K562 treated with DMSO at 1 percent for 12 hours (cell line): ENCODE data around the gene UBXN6. TPM values are rescaled to one million over a fixed set of nuclear protein-coding genes. Genes with fewer than 3 reads are reported as not detected.

Experiments used
- total RNA-seq: library from RNA; unstranded; fragments of 300-600 nt; gene quantifications from 2 replicates; pipeline ENCODE4 v1.2.3, GENCODE V29; 2022; ENCODE audit not compliant: insufficient read depth

UBXN6 gene, protein sequence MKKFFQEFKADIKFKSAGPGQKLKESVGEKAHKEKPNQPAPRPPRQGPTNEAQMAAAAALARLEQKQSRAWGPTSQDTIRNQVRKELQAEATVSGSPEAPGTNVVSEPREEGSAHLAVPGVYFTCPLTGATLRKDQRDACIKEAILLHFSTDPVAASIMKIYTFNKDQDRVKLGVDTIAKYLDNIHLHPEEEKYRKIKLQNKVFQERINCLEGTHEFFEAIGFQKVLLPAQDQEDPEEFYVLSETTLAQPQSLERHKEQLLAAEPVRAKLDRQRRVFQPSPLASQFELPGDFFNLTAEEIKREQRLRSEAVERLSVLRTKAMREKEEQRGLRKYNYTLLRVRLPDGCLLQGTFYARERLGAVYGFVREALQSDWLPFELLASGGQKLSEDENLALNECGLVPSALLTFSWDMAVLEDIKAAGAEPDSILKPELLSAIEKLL
- total RNA-seq: 126 and 174 TPM in 2 replicates

DNA sequence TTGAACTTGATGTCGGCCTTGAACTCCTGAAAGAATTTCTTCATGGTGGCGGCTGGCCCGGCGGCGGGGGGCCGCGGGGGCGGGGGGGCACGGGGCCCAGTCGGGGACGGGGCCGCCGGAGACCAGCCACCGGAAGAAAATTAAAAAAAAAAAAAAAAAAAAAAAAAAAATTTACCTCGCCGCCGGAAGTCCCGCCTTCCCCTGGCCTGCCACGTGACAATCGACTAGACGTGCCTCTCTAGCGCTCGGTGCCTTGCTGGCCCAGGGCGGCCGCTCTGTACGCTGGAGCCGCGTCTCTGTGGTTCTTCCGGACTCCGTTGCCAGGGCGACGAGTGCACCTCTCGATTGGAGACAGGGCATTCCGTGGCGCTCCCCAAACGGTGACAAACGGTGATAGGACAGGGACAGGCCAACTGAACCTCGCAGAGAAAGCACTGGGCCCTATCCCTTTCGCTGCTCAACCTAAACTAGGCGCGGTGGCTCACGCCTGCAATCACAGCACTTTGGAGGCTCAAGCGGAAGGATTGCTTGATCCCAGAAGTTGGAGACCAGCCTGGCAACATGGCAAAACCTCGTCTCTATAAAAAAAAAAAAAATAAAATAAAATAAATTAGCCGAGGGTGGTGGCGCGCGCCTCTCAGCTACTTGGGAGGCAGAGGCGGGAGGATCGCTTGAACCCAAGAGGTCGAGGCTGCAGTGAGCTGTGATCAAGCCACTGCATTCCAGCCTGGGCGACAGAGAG, at the start of gene UBXN6:
UBXN6 (minus strand) TSS at position 141 of the 742 bp plus-strand sequence; CDS start at position 44, 97 bp downstream.

DNA sequence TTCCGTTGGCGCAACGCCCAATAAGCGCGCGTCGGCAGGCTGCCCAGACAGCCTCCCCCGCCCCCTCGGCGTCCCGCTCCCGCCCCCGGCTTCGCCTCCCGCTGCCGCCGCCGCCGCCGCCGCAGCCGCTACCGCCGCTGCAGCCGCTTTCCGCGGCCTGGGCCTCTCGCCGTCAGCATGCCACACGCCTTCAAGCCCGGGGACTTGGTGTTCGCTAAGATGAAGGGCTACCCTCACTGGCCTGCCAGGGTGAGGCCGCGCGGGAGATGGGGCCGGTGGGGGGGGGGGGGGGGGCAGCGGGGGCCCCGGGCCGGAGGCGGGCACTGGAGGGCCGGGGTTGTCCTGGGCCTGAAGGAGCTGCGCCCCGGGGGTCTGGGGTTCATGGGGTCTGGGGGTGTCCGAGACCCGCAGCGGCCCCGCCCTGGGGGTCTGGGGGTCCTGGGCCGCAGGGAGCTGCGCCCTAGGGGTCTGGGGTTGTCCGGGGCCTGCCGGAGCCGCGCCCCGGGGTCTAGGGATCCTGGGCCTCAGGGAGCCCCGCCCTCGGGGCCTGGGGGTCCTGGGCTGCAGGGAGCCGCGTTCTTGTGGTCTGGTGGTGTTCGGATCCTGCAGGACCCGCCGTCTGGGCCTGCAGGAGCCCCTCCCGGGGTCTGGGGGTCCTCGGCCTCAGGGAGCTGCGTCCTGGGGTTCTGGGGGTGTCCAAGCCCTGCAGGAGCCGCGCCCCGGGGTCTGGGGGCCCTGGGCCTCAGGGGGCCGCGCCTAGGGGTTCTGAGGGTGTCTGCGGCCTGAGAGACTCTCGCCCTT, 14.8 kb upstream of the UBXN6 start, which contains the start of gene HDGFL2:
HDGFL2 (plus strand) TSS at position 124 of the 801 bp plus-strand sequence; CDS start at position 178, 54 bp downstream.

DNA sequence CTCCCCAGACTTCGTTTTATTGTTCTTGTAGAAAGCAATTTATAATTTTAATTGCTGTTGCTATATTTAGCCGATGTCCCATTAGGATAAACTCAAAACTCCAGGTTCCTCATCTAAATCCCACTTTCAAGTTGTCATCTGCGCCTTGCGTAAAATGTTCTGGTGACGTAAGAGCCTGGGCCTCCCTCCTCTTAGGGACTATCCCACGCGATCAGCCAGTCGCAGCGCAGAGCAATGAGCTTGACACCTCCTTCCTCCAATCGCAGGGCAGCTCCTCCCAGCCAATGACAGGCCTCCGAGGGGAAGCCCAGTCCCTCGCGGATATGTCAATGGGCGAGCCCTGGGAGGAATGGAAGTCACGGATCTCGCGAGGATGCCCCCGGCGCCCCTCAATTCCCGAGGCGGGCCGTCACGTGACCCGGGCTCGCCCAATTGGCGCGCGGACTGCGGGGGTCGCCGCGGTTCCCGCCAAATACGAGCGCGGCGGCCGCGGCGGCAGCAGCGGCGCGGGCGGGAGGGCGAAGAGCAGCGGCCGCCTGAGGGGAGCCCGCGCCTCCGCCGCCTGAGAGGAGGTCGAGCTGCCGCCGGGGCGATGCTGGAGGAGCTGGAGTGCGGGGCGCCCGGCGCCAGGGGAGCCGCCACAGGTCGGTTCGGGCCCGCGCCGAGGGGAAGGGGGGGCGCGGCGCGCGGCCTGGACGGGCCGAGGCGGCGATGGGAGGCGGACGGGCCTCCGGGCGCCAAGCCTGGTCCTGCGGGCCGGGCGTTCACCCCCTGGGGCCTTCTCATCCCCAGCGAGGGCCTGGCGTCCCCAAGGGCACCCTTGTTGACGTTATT, 55.2 kb downstream of the UBXN6 start, which contains the start of gene CHAF1A:
CHAF1A (plus strand) TSS at position 470 of the 834 bp plus-strand sequence; CDS start at position 593, 123 bp downstream.

DNA sequence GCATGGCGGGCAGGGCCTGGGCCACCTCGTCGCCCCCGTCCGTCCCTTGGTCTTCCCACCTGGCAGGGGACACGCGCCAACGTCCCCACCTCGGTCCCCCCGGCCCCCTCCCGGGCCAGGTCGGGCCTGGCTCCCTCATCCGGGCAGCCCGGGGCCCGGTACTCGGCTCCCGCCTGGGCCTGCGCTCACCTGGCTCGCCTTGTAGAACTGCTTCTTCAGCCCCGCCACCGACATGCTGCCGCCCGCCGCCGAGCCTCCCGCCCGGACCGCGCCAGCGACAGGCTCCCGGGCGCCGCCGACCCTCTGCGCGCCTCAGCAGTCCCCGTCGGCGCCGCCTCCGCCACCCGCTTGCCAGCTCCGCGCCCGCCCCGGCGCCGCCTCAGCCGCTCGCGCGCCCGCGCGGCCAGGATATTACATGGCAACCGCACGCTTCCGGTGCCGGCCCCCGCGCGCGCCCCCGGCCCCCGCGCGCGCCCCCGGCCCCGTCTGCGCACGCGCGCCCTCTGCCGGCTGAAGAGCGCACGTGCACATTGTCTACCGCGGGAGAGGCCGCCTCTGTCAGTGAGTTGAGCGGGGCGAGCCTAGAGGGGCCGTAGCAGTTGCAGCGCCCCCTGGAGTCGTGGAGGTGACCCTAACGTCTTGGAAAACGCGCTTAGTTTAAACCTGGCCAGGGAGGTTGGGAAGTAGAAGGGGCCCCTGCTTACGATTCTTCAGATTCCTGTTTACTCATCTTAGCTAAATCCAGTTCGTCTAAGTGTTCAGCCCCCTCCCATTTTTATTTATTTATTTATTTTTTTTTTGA, 57.3 kb downstream of the UBXN6 start, which contains the start of gene SH3GL1:
SH3GL1 (minus strand) TSS at position 413 of the 802 bp plus-strand sequence; CDS start at position 234, 179 bp downstream.

Other genes with a start within 250 kb of the UBXN6 start
- gene EBI3, start 228.3 kb downstream of the UBXN6 start, total RNA-seq: 2.0 TPM in 1 of 2 replicates, not detected in the other
- gene YJU2, start 210.7 kb downstream of the UBXN6 start, total RNA-seq: 22.4 and 26.2 TPM in 2 replicates
- not detected in 2 replicates for gene SHD, start 178.5 kb downstream of the UBXN6 start, total RNA-seq
- gene TMIGD2, start 155.4 kb downstream of the UBXN6 start, total RNA-seq: not detected in 2 replicates
- not detected in 2 replicates for gene FSD1, start 153.2 kb downstream of the UBXN6 start, total RNA-seq
- 1.5 and 5.0 TPM in 2 replicates for gene STAP2, start 119.0 kb downstream of the UBXN6 start, total RNA-seq
- gene MPND, start 114.2 kb downstream of the UBXN6 start, total RNA-seq: 11.5 and 12.9 TPM in 2 replicates
- 78.4 and 89.0 TPM in 2 replicates for gene SH3GL1, start 57.2 kb downstream of the UBXN6 start, total RNA-seq
- 46.1 and 85.8 TPM in 2 replicates for gene CHAF1A, start 55.2 kb downstream of the UBXN6 start, total RNA-seq
- gene HDGFL2, start 14.5 kb upstream of the UBXN6 start, total RNA-seq: 47.7 and 49.5 TPM in 2 replicates
- gene PLIN4, start 60.7 kb upstream of the UBXN6 start, total RNA-seq: 0.15 and 0.23 TPM in 2 replicates
- 0.28 and 1.3 TPM in 2 replicates for gene PLIN5, start 77.4 kb upstream of the UBXN6 start, total RNA-seq
- 20.9 and 22.2 TPM in 2 replicates for gene LRG1, start 82.2 kb upstream of the UBXN6 start, total RNA-seq
- gene SEMA6B, start 101.9 kb upstream of the UBXN6 start, total RNA-seq: 3.0 TPM in 2 replicates
- gene TNFAIP8L1, start 181.7 kb upstream of the UBXN6 start, total RNA-seq: 10.0 and 14.8 TPM in 2 replicates
- gene MYDGF, start 212.5 kb upstream of the UBXN6 start, total RNA-seq: 289 and 338 TPM in 2 replicates